K562 (cell line): ENCODE data around the gene BRSK1. TPM values are rescaled to one million over a fixed set of nuclear protein-coding genes. Genes with fewer than 3 reads are reported as not detected.

Experiments used
- CREM ChIP-seq: IDR thresholded peaks from 2 replicates; pipeline ENCODE4 v1.6.1; 2014; ENCODE audit warnings: antibody characterized with exemption, low read depth
- DIDO1 ChIP-seq: fragments of 450-650 bp; IDR thresholded peaks from 2 replicates; pipeline ENCODE4 v1.6.1; 2016; ENCODE audit warnings: low read depth, missing biosample characterization, missing genetic modification characterization
- ID3 ChIP-seq, 2 experiments: fragments of 250-450 bp in 1 of 2; fragments of 450-650 bp in 1 of 2; sonication (Bioruptor Pico) in 1 of 2; IDR thresholded peaks; 2 replicates each; pipeline versions ENCODE4 v1.6.1 to v1.8.0; 2016 to 2021; ENCODE audit warnings: mild to moderate bottlenecking in 2 of 2, moderate library complexity in 2 of 2, missing compliant biosample characterization in 1 of 2, missing genetic modification characterization in 1 of 2
- JUND ChIP-seq, 2 experiments: IDR thresholded peaks; 2 replicates in 1 of 2; 3 replicates in 1 of 2; pipeline ENCODE4 v1.6.1; 2011; ENCODE audit warnings: borderline replicate concordance in 2 of 2, low read depth in 2 of 2, low read length in 2 of 2, improper control_type of control experiment in 1 of 2, missing biosample characterization in 1 of 2, missing genetic modification characterization in 1 of 2, missing genetic modification reagents in 1 of 2
- MTA1 ChIP-seq: fragments of 450-650 bp; IDR thresholded peaks from 2 replicates; pipeline ENCODE4 v1.6.1; 2017; ENCODE audit warnings: borderline replicate concordance
- ZBTB40 ChIP-seq, 2 experiments: fragments of 450-650 bp in 1 of 2; sonication (generic) in 1 of 2; formaldehyde crosslinking in 1 of 2; IDR thresholded peaks; 2 replicates each; pipeline versions ENCODE4 v1.7.1 to v1.9.0; 2016 to 2022; ENCODE audit warnings: inconsistent platforms in 1 of 2, mild to moderate bottlenecking in 1 of 2, missing genetic modification reagents in 1 of 2
- ZBTB5 ChIP-seq: fragments of 450-650 bp; IDR thresholded peaks from 2 replicates; pipeline ENCODE4 v1.6.1; 2017; ENCODE audit warnings: antibody characterized with exemption
- ZNF143 ChIP-seq: sonication (generic); formaldehyde crosslinking; IDR thresholded peaks from 2 replicates; pipeline ENCODE4 v1.9.0; 2022; ENCODE audit warnings: mild to moderate bottlenecking, missing genetic modification reagents
- ZNF232 ChIP-seq: sonication (generic); formaldehyde crosslinking; IDR thresholded peaks from 2 replicates; pipeline ENCODE4 v1.8.0; 2022; ENCODE audit warnings: mild to moderate bottlenecking, missing genetic modification reagents
- ZNF551 ChIP-seq: fragments of 250-450 bp; sonication (Bioruptor Pico); IDR thresholded peaks from 2 replicates; pipeline ENCODE4 v1.5.0; 2021; ENCODE audit warnings: mild to moderate bottlenecking, moderate library complexity
- ZNF780A ChIP-seq: fragments of 250-450 bp; sonication (Bioruptor Pico); IDR thresholded peaks from 2 replicates; pipeline ENCODE4 v1.5.0; 2021; ENCODE audit warnings: mild to moderate bottlenecking
- polyA plus RNA-seq, 8 experiments: library from polyadenylated mRNA; depleted of rRNA in 4 of 8; stranded (reverse) in 5 of 8; unstranded in 3 of 8; fragments of >200 nt; fragmentation: Nextera tagmentation in 2 of 8; fragmentation: Illumina TruSeq in 1 of 8; extraction: Ambion mirVana in 2 of 8; extraction: Trizol in 1 of 8; gene quantifications; 2 replicates each; pipeline versions ENCODE4 v1.2.1 to v1.2.3, GENCODE V29; 2011 to 2014; ENCODE audit warnings: inconsistent platforms in 1 of 8, missing spikeins in 1 of 8
- total RNA-seq, 7 experiments: library from RNA; depleted of rRNA in 6 of 7; stranded (reverse); fragments of >200 nt in 6 of 7; fragmentation: Illumina TruSeq in 2 of 7; extraction: Trizol in 2 of 7; gene quantifications; 2 replicates each; pipeline versions ENCODE4 v1.2.1 to v1.2.3, GENCODE V29; 2011 to 2021; ENCODE audit warnings: low replicate concordance in 1 of 7

BRSK1 gene
- total and polyA plus RNA-seq, 9 of the 15 experiments (the other 6 are each of a cell fraction or from before 2014, with no cell fraction given), result 1.7 to 9.3 (median 3.8) TPM; not detected in 2

DNA sequence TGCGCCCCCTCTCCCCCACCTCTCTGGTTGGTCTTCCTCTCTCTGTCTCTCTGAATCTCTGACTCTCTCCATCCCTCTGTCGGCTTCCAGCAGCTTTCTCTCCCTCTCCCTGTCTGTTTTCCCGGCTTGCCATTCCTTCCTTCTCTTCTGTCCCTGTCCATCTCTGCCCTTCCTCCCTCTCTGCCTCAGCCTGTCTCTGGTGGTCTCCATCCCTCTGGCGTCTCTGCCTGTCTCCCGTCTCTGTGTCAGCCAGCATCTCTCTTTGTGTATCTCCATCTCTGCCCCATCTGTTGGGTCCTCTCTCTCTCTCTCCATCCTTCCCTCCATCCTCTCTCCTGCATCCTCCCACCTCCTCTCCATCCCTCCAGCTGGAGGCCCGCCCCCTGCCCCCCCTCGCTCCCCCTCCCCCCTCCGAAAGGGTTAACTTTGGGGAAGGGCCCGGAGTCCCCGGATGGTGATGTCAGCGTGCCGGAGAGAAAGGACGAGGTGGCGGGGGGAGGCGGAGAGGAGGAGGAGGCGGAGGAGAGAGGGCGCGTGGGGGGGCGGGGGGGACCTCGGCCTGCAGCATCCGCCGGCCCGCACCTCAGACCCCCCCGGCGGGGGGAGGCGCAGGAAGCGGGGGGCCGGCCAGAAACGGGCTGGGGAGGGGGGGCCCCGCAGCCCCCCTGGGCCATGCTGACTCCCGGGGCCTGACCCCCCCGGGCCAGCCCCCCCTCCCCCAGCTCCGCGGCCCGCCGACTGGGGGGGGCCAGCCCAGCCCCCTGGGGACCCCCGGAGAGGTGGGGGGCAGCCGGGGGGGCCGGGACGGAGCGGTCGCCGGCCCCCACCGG is at the start of gene BRSK1 (continued):
- TF ChIP-seq ID3 (CRISPR knock-in tag; IDR thresholded peaks at IDR 0.05), result no peak
- no peak for TF ChIP-seq ID3 (tag; IDR thresholded peaks at IDR 0.05)
- no peak for TF ChIP-seq ZNF551 (CRISPR knock-in tag)
- no peak for TF ChIP-seq ZNF232 (CRISPR knock-in tag)
- peak; percentile 48; the same call in 1 of the 2 replicates for TF ChIP-seq ZBTB5
- 0 out of 2 replicates have a peak, but pooled peaks have one; percentile 55 for TF ChIP-seq MTA1
- TF ChIP-seq JUND (IDR thresholded peaks at IDR 0.05; ENCODE audit: borderline replicate concordance, low read depth, low read length), result peak; percentile 48; the same call in 1 of the 2 replicates
- TF ChIP-seq JUND (tag; IDR thresholded peaks at IDR 0.05; ENCODE audit: borderline replicate concordance, low read depth, low read length), result no peak; the same call in 2 of the 3 replicates
- TF ChIP-seq ZNF143, result no peak
- TF ChIP-seq CREM, result peak; percentile 53
- TF ChIP-seq DIDO1 (tag), result no peak
- TF ChIP-seq ZNF780A (CRISPR knock-in tag), result no peak
- TF ChIP-seq ZBTB40 (IDR thresholded peaks at IDR 0.05), result 0 out of 2 replicates have a peak, but pooled peaks have one; percentile 22
- TF ChIP-seq ZBTB40 (CRISPR knock-in tag; IDR thresholded peaks at IDR 0.05), result no peak
